ENCODE results near the gene ING5. TPM values are rescaled to one million over a fixed set of nuclear protein-coding genes. Genes with fewer than 3 reads are reported as not detected.

ING5 gene
- total and polyA plus RNA-seq, 8 donors: 19.9 to 160 (median 32.4) TPM

DNA sequence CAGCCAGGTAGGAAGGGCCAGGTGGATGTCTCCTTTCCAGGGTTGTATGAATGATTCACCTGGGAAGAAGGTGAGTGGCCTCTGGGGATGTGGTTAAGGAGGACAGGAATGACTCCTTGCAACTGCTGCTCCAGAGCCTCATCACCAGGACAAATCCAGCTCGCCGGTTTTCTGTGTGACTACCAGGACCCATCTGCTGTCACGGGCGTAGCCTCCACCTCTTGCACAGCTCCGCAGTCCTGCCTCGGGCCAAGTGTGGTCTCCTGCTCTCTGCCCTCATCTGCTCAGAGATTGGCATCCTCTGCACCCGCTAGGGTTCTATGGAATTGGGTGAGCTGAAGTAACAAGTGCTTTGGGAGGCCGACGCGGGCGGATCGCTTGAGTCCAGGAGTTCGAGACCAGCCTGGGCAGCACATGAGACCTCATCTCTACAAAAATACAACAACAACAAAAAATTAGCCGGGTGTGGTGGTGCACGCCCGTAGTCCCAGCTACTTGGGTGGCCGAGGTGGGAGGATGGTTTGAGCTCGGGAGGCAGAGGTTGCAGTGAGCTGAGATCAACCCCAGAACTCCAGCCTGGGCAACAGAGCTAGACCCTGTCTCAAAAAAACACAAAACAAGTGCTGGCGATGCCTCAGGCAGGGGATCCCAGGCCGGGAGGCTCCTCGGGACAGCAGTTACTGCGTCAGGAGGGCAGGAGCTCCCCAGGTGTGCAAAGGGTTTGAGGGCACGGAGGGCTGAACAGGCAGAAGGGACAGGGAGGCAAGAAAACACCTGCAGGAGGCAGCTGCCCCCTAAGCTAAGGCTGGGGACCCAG lies 31.8 kb downstream of the ING5 start:
- intact Hi-C loops (cut with DNase I; ENCODE audit: low total_unique reads): no loop called here
- no peak for DNase-seq
- Histone ChIP-seq H3K27ac (peak overlapping the region in 4 of 5 donors; percentile 60 to 94 (median 93)), H3K4me3 (peak overlapping the region; percentile 85 to 93 (median 92)), H3K36me3 (peaks cover 0 to 8% (median 0%) of the 10 kb centered on the region in 4 donors), H3K27me3 (no peaks in the 10 kb centered on the region), H3K9me3 (no peaks in the 10 kb centered on the region), H3K4me1 (peaks cover 5 to 34% (median 17%) of the 10 kb centered on the region in 4 donors)
- 82 to 88% (median 86%) methylated on average over 16 to 23 of the region's 23 CpGs for WGBS, 5 donors
- TF ChIP-seq, protein P1, sequence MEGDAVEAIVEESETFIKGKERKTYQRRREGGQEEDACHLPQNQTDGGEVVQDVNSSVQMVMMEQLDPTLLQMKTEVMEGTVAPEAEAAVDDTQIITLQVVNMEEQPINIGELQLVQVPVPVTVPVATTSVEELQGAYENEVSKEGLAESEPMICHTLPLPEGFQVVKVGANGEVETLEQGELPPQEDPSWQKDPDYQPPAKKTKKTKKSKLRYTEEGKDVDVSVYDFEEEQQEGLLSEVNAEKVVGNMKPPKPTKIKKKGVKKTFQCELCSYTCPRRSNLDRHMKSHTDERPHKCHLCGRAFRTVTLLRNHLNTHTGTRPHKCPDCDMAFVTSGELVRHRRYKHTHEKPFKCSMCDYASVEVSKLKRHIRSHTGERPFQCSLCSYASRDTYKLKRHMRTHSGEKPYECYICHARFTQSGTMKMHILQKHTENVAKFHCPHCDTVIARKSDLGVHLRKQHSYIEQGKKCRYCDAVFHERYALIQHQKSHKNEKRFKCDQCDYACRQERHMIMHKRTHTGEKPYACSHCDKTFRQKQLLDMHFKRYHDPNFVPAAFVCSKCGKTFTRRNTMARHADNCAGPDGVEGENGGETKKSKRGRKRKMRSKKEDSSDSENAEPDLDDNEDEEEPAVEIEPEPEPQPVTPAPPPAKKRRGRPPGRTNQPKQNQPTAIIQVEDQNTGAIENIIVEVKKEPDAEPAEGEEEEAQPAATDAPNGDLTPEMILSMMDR (IDR thresholded peaks at IDR 0.05): no peak
- TF ChIP-seq POLR2AphosphoS5 (IDR thresholded peaks at IDR 0.05): no peak

GRCh38 chr2:241734208-241734466 lies 32.3 kb downstream of the ING5 start:
- H3K36me3 ChIP-seq: peaks cover 0 to 8% (median 1%) of the 10 kb centered on the region in 4 donors
- TF ChIP-seq, protein P1 (IDR thresholded peaks at IDR 0.05): no peak
- TF ChIP-seq POLR2A (IDR thresholded peaks at IDR 0.05) (no peak), EP300 (IDR thresholded peaks at IDR 0.05) (no peak), POLR2AphosphoS5 (IDR thresholded peaks at IDR 0.05) (no peak)
- DNase-seq: no peak
- intact Hi-C loops (cut with DNase I; ENCODE audit: low total_unique reads): no loop called here
- no peaks in the 10 kb centered on the region for H3K27me3 ChIP-seq
- H3K27ac ChIP-seq: peak overlapping the region; percentile 53 to 94 (median 93)
- 0 to 3% (median 1%) methylated on average over 5 to 25 of the region's 25 CpGs for WGBS, 5 donors
- H3K4me3 ChIP-seq: peak overlapping the region; percentile 85 to 93 (median 92)
- H3K4me1 ChIP-seq: peaks cover 5 to 34% (median 17%) of the 10 kb centered on the region in 4 donors
- no peaks in the 10 kb centered on the region for H3K9me3 ChIP-seq

DNA sequence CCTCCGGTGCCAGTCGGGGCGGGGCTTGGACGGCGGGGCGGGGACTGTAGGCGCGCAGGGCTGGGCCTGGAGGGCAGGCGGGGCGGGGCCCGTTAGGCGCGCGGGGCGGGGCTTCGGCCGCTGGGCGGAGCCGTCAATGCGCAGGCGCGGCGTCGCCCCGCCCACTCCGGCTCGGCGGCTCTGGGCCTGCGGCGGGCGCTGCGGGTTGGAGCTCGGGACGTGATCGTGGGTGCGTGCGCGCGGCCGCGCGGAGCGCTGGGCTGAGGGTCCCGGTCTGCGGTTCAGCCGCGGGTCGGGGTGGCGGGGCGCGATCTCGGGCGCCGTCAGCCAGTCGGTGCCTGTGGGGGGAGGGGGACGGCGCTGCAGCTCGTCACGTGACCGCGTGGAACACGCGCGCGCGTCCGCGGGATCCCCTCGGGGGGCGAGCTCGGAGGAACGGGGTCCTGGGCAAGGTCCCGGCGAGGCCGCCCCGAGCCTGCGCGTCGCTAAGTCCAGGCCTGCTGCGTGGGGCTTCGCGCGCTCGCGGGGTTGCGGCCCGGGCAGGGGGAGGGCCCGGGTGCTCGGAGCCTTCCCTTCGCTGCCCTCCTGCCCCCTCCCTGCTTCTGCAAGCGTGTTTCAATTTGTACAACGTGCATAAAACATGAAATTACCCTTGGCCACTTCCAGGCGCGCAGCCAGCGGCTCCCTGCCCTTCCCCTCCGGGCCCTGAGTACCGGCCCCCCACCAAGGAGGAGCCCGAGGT lies 32.8 kb downstream of the ING5 start, which contains the start of gene D2HGDH:
TSS of gene D2HGDH (plus strand) at position 164 of the 742 bp plus-strand sequence. CDS start 595 bp downstream, outside the sequence.
- Histone ChIP-seq H3K4me1 (peaks cover 5 to 37% (median 17%) of the 10 kb centered on the region in 4 donors), H3K9me3 (no peaks in the 10 kb centered on the region), H3K27ac (peak within 1 kb of the TSS; percentile 88 to 94 (median 93)), H3K36me3 (peaks cover 0 to 8% (median 4%) of the 10 kb centered on the region in 4 donors), H3K27me3 (no peaks in the 10 kb centered on the region), H3K4me3 (peak within 1 kb of the TSS; percentile 85 to 93 (median 92))
- peak; percentile 97 for DNase-seq
- 1 to 2% (median 1%) methylated on average over 9 to 96 of the region's 98 CpGs for WGBS, 5 donors
- intact Hi-C loops (cut with DNase I; ENCODE audit: low total_unique reads): no loop called here
- TF ChIP-seq, protein P1 (IDR thresholded peaks at IDR 0.05): no peak
- TF ChIP-seq POLR2AphosphoS5 (IDR thresholded peaks at IDR 0.05): peak in 2 of 3 donors; percentile 75 to 78

DNA sequence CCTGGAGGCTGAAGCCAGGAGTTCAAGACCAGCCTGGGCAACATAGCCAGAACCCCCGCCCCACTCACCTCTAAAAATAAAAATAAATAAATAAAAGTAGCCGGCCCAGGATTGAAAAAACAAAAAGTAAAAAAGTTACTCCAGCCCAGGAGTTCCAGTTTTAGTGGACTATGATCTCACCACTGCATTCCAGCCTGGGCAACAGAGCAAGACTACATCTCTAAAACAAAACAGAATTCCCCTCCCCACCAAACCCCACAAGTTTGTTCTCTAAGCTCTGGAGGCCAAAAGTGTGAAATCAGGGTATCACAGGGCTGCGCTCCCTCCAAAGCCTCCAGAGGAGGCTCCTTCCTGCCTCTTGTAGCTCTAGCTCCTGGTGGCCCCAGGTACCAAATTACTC lies 34.3 kb downstream of the ING5 start:
- no peaks in the 10 kb centered on the region for H3K27me3 ChIP-seq
- TF ChIP-seq, protein P1 (IDR thresholded peaks at IDR 0.05): no peak
- TF ChIP-seq POLR2AphosphoS5 (IDR thresholded peaks at IDR 0.05) (no peak), EP300 (IDR thresholded peaks at IDR 0.05) (no peak), POLR2A (IDR thresholded peaks at IDR 0.05) (no peak)
- H3K27ac ChIP-seq: no peak overlapping the region
- 74 to 79% (median 78%) methylated on average over 3 of the region's 3 CpGs for WGBS, 5 donors
- DNase-seq: no peak
- H3K9me3 ChIP-seq: no peaks in the 10 kb centered on the region
- H3K4me1 ChIP-seq: peaks cover 5 to 52% (median 17%) of the 10 kb centered on the region in 4 donors
- H3K4me3 ChIP-seq: peak overlapping the region in 1 of 4 donors; percentile 91
- peaks cover 0 to 11% (median 4%) of the 10 kb centered on the region in 4 donors for H3K36me3 ChIP-seq
- intact Hi-C loops (cut with DNase I; ENCODE audit: low total_unique reads): no loop called here
